A673 (cell line): ENCODE results near the gene ATP2B2.

Experiments
- CTCF ChIP-seq: fragments of 300-800, 200-600 bp; sonication (generic); conservative IDR thresholded peaks from 2 replicates; pipeline ENCODE4 v1.5.1; 2017; ENCODE audit warnings: low read depth, mild to moderate bottlenecking, antibody characterized with exemption, low read length, moderate library complexity, mixed read lengths
- EZH2 ChIP-seq: fragments of 200-600 bp; sonication (generic); IDR thresholded peaks from 2 replicates; pipeline ENCODE4 v1.6.1; 2017; ENCODE audit warnings: borderline replicate concordance, low read depth, mild to moderate bottlenecking, mixed read lengths, antibody characterized with exemption, low read length; ENCODE audit not compliant: poor library complexity, severe bottlenecking

- no peak for TF ChIP-seq CTCF
- no peak for TF ChIP-seq EZH2
Measured at GRCh38 chr3:10291641-10292040, 213.7 kb downstream of the ATP2B2 start.
